Measurements from ENCODE around the gene TBC1D23.
"Not testable (repeated sequence)": the region's sequence is repeated elsewhere in the genome, so short reads cannot be mapped to it uniquely, and the experiment has no call there.

Gene TBC1D23

GRCh38 chr3:100348727-100349126, 87.9 kb downstream of the TBC1D23 start:
- Histone ChIP-seq H3K79me2 (ENCODE audit: insufficient read depth, low read length) (no peaks in the 10 kb centered on the region), H3K9me3 (ENCODE audit: low read length) (peaks cover 3% of the 10 kb centered on the region; the same call in 1 of the 2 replicates), H3K9ac (ENCODE audit: low read length) (no peak overlapping the region), H3K27me3 (ENCODE audit: insufficient read depth, low read length) (no peaks in the 10 kb centered on the region), H3K4me1 (ENCODE audit: insufficient read depth, low read length, severe bottlenecking) (no peaks in the 10 kb centered on the region), H4K20me1 (ENCODE audit: insufficient read depth, low read length) (no peaks in the 10 kb centered on the region), H3K36me3 (ENCODE audit: insufficient read depth, low read length) (peaks cover 84% of the 10 kb centered on the region), H3K4me3 (ENCODE audit: low read depth, low read length, poor library complexity, severe bottlenecking) (no peak overlapping the region), H3K27ac (ENCODE audit: low read depth, low read length, poor library complexity, severe bottlenecking) (no peak overlapping the region), H3F3A (ENCODE audit: insufficient read depth, low read length) (no peaks in the 10 kb centered on the region), H3K9me2 (ENCODE audit: low read depth, low read length) (no peaks in the 10 kb centered on the region), H3K4me2 (ENCODE audit: low read length) (no peak overlapping the region), H2AFZ (ENCODE audit: low read length) (no peak overlapping the region)
- TF ChIP-seq EZH2 (IDR thresholded peaks at IDR 0.05; ENCODE audit: borderline replicate concordance, low read length) (no peak), CTCF (IDR thresholded peaks at IDR 0.05; ENCODE audit: low read length) (no peak)

GRCh38 chr3:100351770-100352169, 91.0 kb downstream of the TBC1D23 start:
- not testable (repeated sequence) for H3K9me2 ChIP-seq (ENCODE audit: low read depth, low read length); H3K4me3 ChIP-seq (ENCODE audit: low read depth, low read length, poor library complexity, severe bottlenecking); H3K79me2 ChIP-seq (ENCODE audit: insufficient read depth, low read length); H3K27ac ChIP-seq (ENCODE audit: low read depth, low read length, poor library complexity, severe bottlenecking); H3K4me1 ChIP-seq (ENCODE audit: insufficient read depth, low read length, severe bottlenecking); H3K9ac ChIP-seq (ENCODE audit: low read length); H3F3A ChIP-seq (ENCODE audit: insufficient read depth, low read length); H4K20me1 ChIP-seq (ENCODE audit: insufficient read depth, low read length); H3K4me2 ChIP-seq (ENCODE audit: low read length); H3K9me3 ChIP-seq (ENCODE audit: low read length); H3K27me3 ChIP-seq (ENCODE audit: insufficient read depth, low read length); H2AFZ ChIP-seq (ENCODE audit: low read length)
- H3K36me3 ChIP-seq (ENCODE audit: insufficient read depth, low read length) = peaks cover 87% of the 10 kb centered on the region

GRCh38 chr3:100352296-100353231, 91.8 kb downstream of the TBC1D23 start:
- H3K9me3 ChIP-seq (ENCODE audit: low read length) = peaks cover 3% of the 10 kb centered on the region; the same call in 1 of the 2 replicates
- no peaks in the 10 kb centered on the region for H3F3A ChIP-seq (ENCODE audit: insufficient read depth, low read length)
- H3K27me3 ChIP-seq (ENCODE audit: insufficient read depth, low read length) = no peaks in the 10 kb centered on the region
- TF ChIP-seq EZH2 (IDR thresholded peaks at IDR 0.05; ENCODE audit: borderline replicate concordance, low read length) (no peak), CTCF (IDR thresholded peaks at IDR 0.05; ENCODE audit: low read length) (no peak)
- no peaks in the 10 kb centered on the region for H3K79me2 ChIP-seq (ENCODE audit: insufficient read depth, low read length)
- H3K36me3 ChIP-seq (ENCODE audit: insufficient read depth, low read length) = peaks cover 83% of the 10 kb centered on the region
- no peaks in the 10 kb centered on the region for H3K9me2 ChIP-seq (ENCODE audit: low read depth, low read length)
- H2AFZ ChIP-seq (ENCODE audit: low read length) = no peak overlapping the region
- no peak overlapping the region for H3K4me3 ChIP-seq (ENCODE audit: low read depth, low read length, poor library complexity, severe bottlenecking)
- H3K27ac ChIP-seq (ENCODE audit: low read depth, low read length, poor library complexity, severe bottlenecking) = no peak overlapping the region
- no peaks in the 10 kb centered on the region for H3K4me1 ChIP-seq (ENCODE audit: insufficient read depth, low read length, severe bottlenecking)
- no peak overlapping the region for H3K4me2 ChIP-seq (ENCODE audit: low read length)
- no peak overlapping the region for H3K9ac ChIP-seq (ENCODE audit: low read length)
- no peaks in the 10 kb centered on the region for H4K20me1 ChIP-seq (ENCODE audit: insufficient read depth, low read length)
